ENCODE data around the gene ZIC5. TPM values are rescaled to one million over a fixed set of nuclear protein-coding genes. Genes with fewer than 3 reads are reported as not detected.
"Not testable (repeated sequence)": the region's sequence is repeated elsewhere in the genome, so short reads cannot be mapped to it uniquely, and the experiment has no call there.

The ZIC5 gene
- total and polyA plus RNA-seq, 5 donors from 2014 or later: not detected

DNA sequence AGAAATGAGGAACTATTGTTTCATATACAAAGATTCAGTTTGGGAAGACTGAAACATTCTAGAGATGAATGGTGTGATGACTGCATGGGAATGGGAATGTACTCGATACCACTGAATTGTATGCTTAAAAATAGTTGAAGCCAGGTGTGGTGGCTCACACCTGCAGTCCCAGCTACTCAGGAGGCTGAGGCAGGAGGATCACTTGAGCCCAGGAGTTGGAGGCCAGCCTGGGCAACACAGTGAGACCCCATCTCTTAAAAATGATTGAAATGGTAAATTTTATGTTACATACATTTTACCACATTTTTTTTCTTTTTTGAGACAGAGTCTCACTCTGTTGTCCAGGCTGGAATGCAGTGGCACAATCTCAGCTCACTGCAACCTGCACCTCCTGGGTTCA, 19.9 kb downstream of the ZIC5 start:
- H3K27ac ChIP-seq (ENCODE audit: insufficient read depth, low read length, poor library complexity, severe bottlenecking); H3K36me3 ChIP-seq (ENCODE audit: control insufficient read depth, insufficient read depth, low read length); H3K4me3 Mint-ChIP-seq; H3K4me3 ChIP-seq (ENCODE audit: low read depth, low read length); H3K36me3 Mint-ChIP-seq; H3K27ac Mint-ChIP-seq; H3K9me3 ChIP-seq (ENCODE audit: control insufficient read depth in 2 of 2, low read length in 2 of 2); H3K4me1 ChIP-seq (ENCODE audit: control insufficient read depth, insufficient read depth, low read length, poor library complexity, severe bottlenecking); ATAC-seq (ENCODE audit: low read depth in 2 of 2); DNase-seq; H3K9me3 Mint-ChIP-seq; H3K4me1 Mint-ChIP-seq: not testable (repeated sequence)
- peaks cover 88% of the 10 kb centered on the region for H3K27me3 Mint-ChIP-seq
- H3K27me3 ChIP-seq (ENCODE audit: control insufficient read depth, insufficient read depth, low read length): peaks cover 11% of the 10 kb centered on the region

DNA sequence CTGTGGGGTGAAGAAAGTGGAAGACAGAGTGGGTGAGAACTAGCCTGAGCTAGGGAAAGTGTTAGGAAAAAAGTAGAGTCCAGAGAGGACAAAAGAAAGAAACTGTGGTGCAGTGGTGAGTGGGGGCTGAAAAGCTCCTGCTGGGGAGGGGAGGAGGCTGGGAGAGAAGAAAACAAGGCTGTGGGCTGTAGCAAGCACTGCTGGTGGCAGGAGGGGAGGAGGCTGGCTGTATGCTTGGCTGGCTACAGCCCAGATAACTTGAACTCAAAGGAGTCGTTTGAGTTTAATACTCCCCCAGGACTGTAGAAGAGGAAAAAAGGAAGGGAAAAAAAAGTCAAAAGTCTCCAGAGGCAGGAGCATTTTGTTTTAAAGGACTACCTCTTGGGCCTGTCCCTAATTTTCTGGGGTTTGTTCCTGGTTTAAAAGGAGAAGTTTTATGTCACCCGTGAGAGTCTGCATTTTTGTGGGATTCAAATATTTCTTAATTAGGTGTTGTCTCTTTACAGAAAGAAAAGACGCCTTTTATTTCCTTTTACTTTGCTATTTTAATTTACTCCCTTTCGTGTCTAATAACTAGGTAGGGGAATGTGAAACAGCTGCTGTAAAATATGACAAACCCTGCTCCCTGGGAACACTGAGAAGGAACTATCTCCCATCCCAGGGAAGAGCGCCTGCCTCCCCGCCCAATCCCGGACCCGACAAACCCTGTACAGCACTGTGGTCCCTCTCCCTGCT, 21.7 kb downstream of the ZIC5 start:
- no peaks in the 10 kb centered on the region for H3K9me3 ChIP-seq (ENCODE audit: control insufficient read depth in 2 of 2, low read length in 2 of 2)
- H3K4me1 ChIP-seq (ENCODE audit: control insufficient read depth, insufficient read depth, low read length, poor library complexity, severe bottlenecking): no peaks in the 10 kb centered on the region
- peaks cover 11% of the 10 kb centered on the region for H3K27me3 ChIP-seq (ENCODE audit: control insufficient read depth, insufficient read depth, low read length)
- H3K4me3 Mint-ChIP-seq: no peak overlapping the region
- H3K27me3 Mint-ChIP-seq: peaks cover 86% of the 10 kb centered on the region
- no peaks in the 10 kb centered on the region for H3K36me3 ChIP-seq (ENCODE audit: control insufficient read depth, insufficient read depth, low read length)
- no peaks in the 10 kb centered on the region for H3K4me1 Mint-ChIP-seq
- DNase-seq (no peak), ATAC-seq (ENCODE audit: low read depth in 2 of 2) (no peak)
- no peak overlapping the region for H3K27ac ChIP-seq (ENCODE audit: insufficient read depth, low read length, poor library complexity, severe bottlenecking)
- peaks cover 5% of the 10 kb centered on the region for H3K36me3 Mint-ChIP-seq
- no peak overlapping the region for H3K4me3 ChIP-seq (ENCODE audit: low read depth, low read length)
- H3K9me3 Mint-ChIP-seq: peaks cover 0 to 1% (median 0%) of the 10 kb centered on the region in 7 donors
- no peak overlapping the region for H3K27ac Mint-ChIP-seq

GRCh38 chr13:99948907-99949678, 22.5 kb downstream of the ZIC5 start:
- no peaks in the 10 kb centered on the region for H3K9me3 ChIP-seq (ENCODE audit: control insufficient read depth in 2 of 2, low read length in 2 of 2)
- ATAC-seq (ENCODE audit: low read depth in 2 of 2) (no peak), DNase-seq (no peak)
- peaks cover 12% of the 10 kb centered on the region for H3K27me3 ChIP-seq (ENCODE audit: control insufficient read depth, insufficient read depth, low read length)
- H3K9me3 Mint-ChIP-seq: peaks cover 0 to 1% (median 0%) of the 10 kb centered on the region in 7 donors
- H3K27ac ChIP-seq (ENCODE audit: insufficient read depth, low read length, poor library complexity, severe bottlenecking): no peak overlapping the region
- H3K4me1 ChIP-seq (ENCODE audit: control insufficient read depth, insufficient read depth, low read length, poor library complexity, severe bottlenecking): no peaks in the 10 kb centered on the region
- no peaks in the 10 kb centered on the region for H3K4me1 Mint-ChIP-seq
- H3K36me3 ChIP-seq (ENCODE audit: control insufficient read depth, insufficient read depth, low read length): no peaks in the 10 kb centered on the region
- no peak overlapping the region for H3K27ac Mint-ChIP-seq
- peaks cover 83% of the 10 kb centered on the region for H3K27me3 Mint-ChIP-seq
- H3K4me3 Mint-ChIP-seq: no peak overlapping the region
- H3K36me3 Mint-ChIP-seq: peaks cover 5% of the 10 kb centered on the region
- H3K4me3 ChIP-seq (ENCODE audit: low read depth, low read length): no peak overlapping the region

GRCh38 chr13:99948411-99948810, 23.2 kb downstream of the ZIC5 start:
- H3K4me1 ChIP-seq (ENCODE audit: control insufficient read depth, insufficient read depth, low read length, poor library complexity, severe bottlenecking): no peaks in the 10 kb centered on the region
- no peaks in the 10 kb centered on the region for H3K36me3 ChIP-seq (ENCODE audit: control insufficient read depth, insufficient read depth, low read length)
- peaks cover 83% of the 10 kb centered on the region for H3K27me3 Mint-ChIP-seq
- H3K4me3 Mint-ChIP-seq: no peak overlapping the region
- peaks cover 16% of the 10 kb centered on the region for H3K27me3 ChIP-seq (ENCODE audit: control insufficient read depth, insufficient read depth, low read length)
- H3K27ac Mint-ChIP-seq: peak overlapping the region in 1 of 3 donors; percentile 61
- no peak overlapping the region for H3K27ac ChIP-seq (ENCODE audit: insufficient read depth, low read length, poor library complexity, severe bottlenecking)
- peaks cover 0 to 4% (median 0%) of the 10 kb centered on the region in 4 donors for H3K4me1 Mint-ChIP-seq
- ATAC-seq (ENCODE audit: low read depth in 2 of 2) (no peak), DNase-seq (no peak)
- no peaks in the 10 kb centered on the region for H3K9me3 ChIP-seq (ENCODE audit: control insufficient read depth in 2 of 2, low read length in 2 of 2)
- H3K4me3 ChIP-seq (ENCODE audit: low read depth, low read length): no peak overlapping the region
- H3K36me3 Mint-ChIP-seq: peaks cover 5% of the 10 kb centered on the region
- H3K9me3 Mint-ChIP-seq: peaks cover 0 to 1% (median 0%) of the 10 kb centered on the region in 7 donors

DNA sequence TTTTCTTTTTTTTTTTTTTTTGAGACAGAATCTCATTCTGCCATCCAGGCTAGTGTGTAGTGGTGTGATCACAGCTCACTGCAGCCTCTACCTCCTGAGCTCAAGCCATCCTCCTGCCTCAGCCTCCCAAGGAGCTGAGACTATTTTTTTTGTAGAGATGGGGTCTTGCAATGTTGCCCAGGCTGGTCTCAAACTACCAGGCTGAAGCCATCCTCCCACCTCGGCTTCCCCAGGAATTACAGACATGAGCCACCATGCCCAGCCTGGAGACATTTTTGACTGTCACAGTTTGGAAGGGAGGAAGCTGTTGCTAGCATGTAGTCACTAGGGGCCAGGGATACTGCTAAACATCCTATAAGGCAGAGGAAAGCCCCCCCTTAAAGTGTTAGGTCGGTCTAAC, 23.9 kb downstream of the ZIC5 start:
- H3K9me3 ChIP-seq (ENCODE audit: control insufficient read depth in 2 of 2, low read length in 2 of 2): no peaks in the 10 kb centered on the region
- no peak for DNase-seq
- peaks cover 5% of the 10 kb centered on the region for H3K36me3 Mint-ChIP-seq

DNA sequence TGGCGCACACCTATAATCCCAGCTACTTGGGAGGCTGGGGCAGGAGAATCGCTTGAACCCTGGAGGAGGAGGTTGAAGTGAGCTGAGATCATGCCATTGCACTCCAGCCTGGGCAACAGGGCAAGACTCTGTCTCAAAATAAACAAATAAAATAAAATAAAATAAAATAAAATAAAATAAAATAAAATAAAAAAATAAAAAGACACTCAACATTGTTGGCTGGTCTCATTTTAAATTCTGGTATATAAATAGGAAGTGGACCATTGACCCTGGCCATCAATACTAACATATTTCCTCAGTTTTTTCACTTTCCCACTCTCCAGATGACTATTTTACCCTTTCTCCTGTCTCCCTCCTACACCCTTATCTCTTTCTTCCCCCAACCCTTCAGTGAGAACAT, 26.1 kb downstream of the ZIC5 start:
- not testable (repeated sequence) for ATAC-seq (ENCODE audit: low read depth in 2 of 2); H3K36me3 ChIP-seq (ENCODE audit: control insufficient read depth, insufficient read depth, low read length); H3K4me1 Mint-ChIP-seq; H3K9me3 ChIP-seq (ENCODE audit: control insufficient read depth in 2 of 2, low read length in 2 of 2); H3K36me3 Mint-ChIP-seq; DNase-seq; H3K4me3 ChIP-seq (ENCODE audit: low read depth, low read length); H3K27ac Mint-ChIP-seq; H3K27ac ChIP-seq (ENCODE audit: insufficient read depth, low read length, poor library complexity, severe bottlenecking); H3K9me3 Mint-ChIP-seq; H3K4me1 ChIP-seq (ENCODE audit: control insufficient read depth, insufficient read depth, low read length, poor library complexity, severe bottlenecking); H3K4me3 Mint-ChIP-seq
- peaks cover 64% of the 10 kb centered on the region for H3K27me3 Mint-ChIP-seq
- H3K27me3 ChIP-seq (ENCODE audit: control insufficient read depth, insufficient read depth, low read length): peaks cover 19% of the 10 kb centered on the region

More for the DNA sequence above, 23.9 kb downstream of the ZIC5 start:
- H3K4me1 ChIP-seq (ENCODE audit: control insufficient read depth, insufficient read depth, low read length, poor library complexity, severe bottlenecking): no peaks in the 10 kb centered on the region
- H3K36me3 ChIP-seq (ENCODE audit: control insufficient read depth, insufficient read depth, low read length): no peaks in the 10 kb centered on the region
- peaks cover 0 to 1% (median 0%) of the 10 kb centered on the region in 7 donors for H3K9me3 Mint-ChIP-seq
- no peak overlapping the region for H3K27ac Mint-ChIP-seq
- H3K27me3 ChIP-seq (ENCODE audit: control insufficient read depth, insufficient read depth, low read length): peaks cover 16% of the 10 kb centered on the region
- peaks cover 84% of the 10 kb centered on the region for H3K27me3 Mint-ChIP-seq
- ATAC-seq (ENCODE audit: low read depth in 2 of 2): no peak
- no peak overlapping the region for H3K4me3 Mint-ChIP-seq
- no peak overlapping the region for H3K27ac ChIP-seq (ENCODE audit: insufficient read depth, low read length, poor library complexity, severe bottlenecking)
- H3K4me1 Mint-ChIP-seq: peaks cover 0 to 4% (median 0%) of the 10 kb centered on the region in 4 donors
- H3K4me3 ChIP-seq (ENCODE audit: low read depth, low read length): no peak overlapping the region

DNA sequence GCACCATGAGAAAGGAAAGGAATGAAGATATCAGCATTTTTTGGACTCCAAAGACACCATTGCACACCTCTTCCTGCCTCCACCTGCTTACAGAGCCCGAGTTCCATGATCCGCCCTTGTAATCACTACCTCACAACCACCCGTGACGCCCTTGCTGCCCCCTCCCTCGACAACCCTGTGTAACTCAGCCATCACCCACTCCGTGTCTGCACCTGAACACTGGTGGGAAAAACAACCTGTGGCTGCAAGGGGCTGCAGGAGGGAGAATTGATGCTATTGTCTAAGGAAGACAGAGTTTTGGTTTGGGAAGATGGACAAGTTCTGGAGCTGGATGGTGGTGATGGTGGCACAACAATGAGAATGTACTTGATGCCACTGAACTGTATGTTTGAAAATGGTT, 27.0 kb downstream of the ZIC5 start:
- no peak overlapping the region for H3K27ac Mint-ChIP-seq
- peaks cover 57% of the 10 kb centered on the region for H3K27me3 Mint-ChIP-seq
- H3K4me1 Mint-ChIP-seq: peaks cover 0 to 4% (median 0%) of the 10 kb centered on the region in 4 donors
- Histone ChIP-seq H3K27ac (ENCODE audit: insufficient read depth, low read length, poor library complexity, severe bottlenecking) (no peak overlapping the region), H3K36me3 (ENCODE audit: control insufficient read depth, insufficient read depth, low read length) (no peaks in the 10 kb centered on the region), H3K4me3 (ENCODE audit: low read depth, low read length) (no peak overlapping the region), H3K9me3 (ENCODE audit: control insufficient read depth in 2 of 2, low read length in 2 of 2) (no peaks in the 10 kb centered on the region), H3K4me1 (ENCODE audit: control insufficient read depth, insufficient read depth, low read length, poor library complexity, severe bottlenecking) (no peaks in the 10 kb centered on the region), H3K27me3 (ENCODE audit: control insufficient read depth, insufficient read depth, low read length) (peaks cover 19% of the 10 kb centered on the region)
- DNase-seq: no peak
- ATAC-seq (ENCODE audit: low read depth in 2 of 2): no peak
- H3K36me3 Mint-ChIP-seq: peaks cover 5% of the 10 kb centered on the region
- no peak overlapping the region for H3K4me3 Mint-ChIP-seq
- H3K9me3 Mint-ChIP-seq: peaks cover 0 to 1% (median 0%) of the 10 kb centered on the region in 7 donors
